NCI-H1092 (cell line): Measurements from ENCODE around the gene FAM163B.

ENCODE experiments used
- DNase-seq: peaks from one replicate; lab custom pipeline; 2025; lab: John Stamatoyannopoulos, UW

FAM163B gene

GRCh38 chr9:133527444-133527920 is 81.7 kb downstream of the FAM163B start:
- no peak for DNase-seq
